Activated T-cell treated with anti-CD3 and anti-CD28 coated beads, Interleukin-2, amount 50 U/mL, for 24 hours (primary cell): ENCODE results near the gene CHST15.

Source experiments
- DNase-seq: peaks from one replicate; pipeline ENCODE4 v3.0.0-alpha.2; 2020
- H3K27ac Mint-ChIP-seq: 2 replicates; pipeline ENCODE4 v1.8.0; 2020; ENCODE audit warnings: mild to moderate bottlenecking, mixed read lengths
- H3K27me3 Mint-ChIP-seq: 2 replicates; pipeline ENCODE4 v1.8.0; 2020; ENCODE audit warnings: mixed read lengths
- H3K36me3 Mint-ChIP-seq: 2 replicates; pipeline ENCODE4 v1.8.0; 2020; ENCODE audit warnings: low read depth, mixed read lengths
- H3K4me1 Mint-ChIP-seq: 2 replicates; pipeline ENCODE4 v1.8.0; 2020; ENCODE audit warnings: low read depth, mixed read lengths
- H3K4me3 Mint-ChIP-seq: 2 replicates; pipeline ENCODE4 v1.8.0; 2020; ENCODE audit warnings: mild to moderate bottlenecking, moderate library complexity, mixed read lengths
- H3K9me3 Mint-ChIP-seq: 2 replicates; pipeline ENCODE4 v1.8.0; 2020; ENCODE audit warnings: mixed read lengths

CHST15 gene

GRCh38 chr10:124127965-124128810, 34.8 kb upstream of the CHST15 start:
- no peak overlapping the region for H3K4me3 Mint-ChIP-seq
- no peak overlapping the region for H3K27ac Mint-ChIP-seq

GRCh38 chr10:124127563-124127962, 34.2 kb upstream of the CHST15 start:
- Mint-ChIP-seq H3K4me3 (no peak overlapping the region), H3K4me1 (no peaks in the 10 kb centered on the region), H3K36me3 (no peaks in the 10 kb centered on the region), H3K27ac (no peak overlapping the region), H3K9me3 (no peaks in the 10 kb centered on the region), H3K27me3 (peaks cover under 1% of the 10 kb centered on the region)
- DNase-seq: no peak

More at GRCh38 chr10:124127965-124128810, 34.8 kb upstream of the CHST15 start:
- peaks cover 6% of the 10 kb centered on the region for H3K27me3 Mint-ChIP-seq
- no peaks in the 10 kb centered on the region for H3K9me3 Mint-ChIP-seq
- H3K36me3 Mint-ChIP-seq: no peaks in the 10 kb centered on the region
- no peaks in the 10 kb centered on the region for H3K4me1 Mint-ChIP-seq
- no peak for DNase-seq

- no peak for DNase-seq
- Mint-ChIP-seq H3K36me3 (no peaks in the 10 kb centered on the region), H3K4me1 (no peaks in the 10 kb centered on the region), H3K9me3 (no peaks in the 10 kb centered on the region), H3K27me3 (no peaks in the 10 kb centered on the region), H3K27ac (no peak overlapping the region), H3K4me3 (no peak overlapping the region)
These were observed 33.6 kb upstream of the CHST15 start for GRCh38 chr10:124126983-124127385.

DNA sequence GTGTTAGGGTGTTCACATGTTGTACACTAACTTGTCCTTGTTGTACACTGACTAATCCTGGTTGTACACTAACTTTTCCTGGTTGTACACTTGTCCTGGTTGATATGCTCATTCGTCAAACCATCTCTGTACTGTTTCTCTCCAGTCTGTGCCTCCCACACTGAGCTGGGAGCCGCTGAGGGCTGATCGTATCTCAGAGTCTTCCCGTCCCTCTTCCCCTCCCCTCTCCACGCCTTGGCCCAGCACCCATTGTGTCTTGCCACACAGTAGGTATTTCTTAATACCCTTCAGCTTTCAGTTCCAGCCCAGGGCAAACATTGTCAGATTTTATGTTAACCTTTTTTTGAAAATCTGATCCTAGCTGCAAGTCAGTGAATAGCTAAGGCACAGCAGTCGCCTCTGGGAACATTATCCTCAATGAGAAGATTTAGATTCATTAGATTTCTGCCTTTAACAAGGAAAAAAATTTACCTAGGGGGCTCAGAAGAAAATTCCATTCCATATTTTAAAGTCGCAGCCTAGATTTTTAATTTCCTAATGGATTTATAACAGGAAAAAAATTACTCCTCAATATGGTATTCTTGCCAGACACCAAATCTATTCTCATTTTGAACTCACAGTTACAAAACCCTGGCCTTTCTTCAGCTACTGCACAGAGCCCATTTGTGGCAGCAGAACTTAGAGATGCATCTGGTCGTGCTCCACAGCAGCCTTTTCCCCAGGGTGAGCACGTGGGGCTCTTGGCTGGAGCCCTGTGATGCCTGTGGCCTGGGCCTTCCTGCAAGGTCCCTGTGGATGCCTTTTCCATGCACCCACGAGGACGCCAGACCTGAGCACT, 33.0 kb upstream of the CHST15 start:
- Mint-ChIP-seq H3K4me3 (no peak overlapping the region), H3K4me1 (no peaks in the 10 kb centered on the region), H3K27ac (no peak overlapping the region), H3K9me3 (no peaks in the 10 kb centered on the region), H3K36me3 (no peaks in the 10 kb centered on the region), H3K27me3 (no peaks in the 10 kb centered on the region)
- no peak for DNase-seq

GRCh38 chr10:124125305-124126116, 32.1 kb upstream of the CHST15 start:
- Mint-ChIP-seq H3K27me3 (no peaks in the 10 kb centered on the region), H3K9me3 (no peaks in the 10 kb centered on the region), H3K4me3 (no peak overlapping the region), H3K36me3 (no peaks in the 10 kb centered on the region), H3K4me1 (no peaks in the 10 kb centered on the region), H3K27ac (no peak overlapping the region)
- no peak for DNase-seq

DNA sequence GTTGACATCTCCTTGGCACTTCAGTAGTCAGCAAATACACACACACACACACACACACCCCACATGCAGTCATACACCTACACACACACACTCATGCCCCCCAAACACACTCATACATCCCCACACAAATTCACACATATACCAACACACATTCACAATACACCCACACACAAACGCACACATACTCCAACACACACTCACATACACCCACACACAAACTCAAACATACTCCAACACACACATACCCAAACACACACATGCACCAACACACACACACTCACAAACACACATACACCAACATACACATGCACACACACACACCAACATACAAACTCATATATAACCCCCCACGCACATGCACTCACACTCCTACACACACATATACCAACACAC, 31.4 kb upstream of the CHST15 start:
- Mint-ChIP-seq H3K9me3 (no peaks in the 10 kb centered on the region), H3K27ac (no peak overlapping the region), H3K27me3 (no peaks in the 10 kb centered on the region), H3K4me1 (no peaks in the 10 kb centered on the region), H3K4me3 (no peak overlapping the region), H3K36me3 (no peaks in the 10 kb centered on the region)
- no peak for DNase-seq

DNA sequence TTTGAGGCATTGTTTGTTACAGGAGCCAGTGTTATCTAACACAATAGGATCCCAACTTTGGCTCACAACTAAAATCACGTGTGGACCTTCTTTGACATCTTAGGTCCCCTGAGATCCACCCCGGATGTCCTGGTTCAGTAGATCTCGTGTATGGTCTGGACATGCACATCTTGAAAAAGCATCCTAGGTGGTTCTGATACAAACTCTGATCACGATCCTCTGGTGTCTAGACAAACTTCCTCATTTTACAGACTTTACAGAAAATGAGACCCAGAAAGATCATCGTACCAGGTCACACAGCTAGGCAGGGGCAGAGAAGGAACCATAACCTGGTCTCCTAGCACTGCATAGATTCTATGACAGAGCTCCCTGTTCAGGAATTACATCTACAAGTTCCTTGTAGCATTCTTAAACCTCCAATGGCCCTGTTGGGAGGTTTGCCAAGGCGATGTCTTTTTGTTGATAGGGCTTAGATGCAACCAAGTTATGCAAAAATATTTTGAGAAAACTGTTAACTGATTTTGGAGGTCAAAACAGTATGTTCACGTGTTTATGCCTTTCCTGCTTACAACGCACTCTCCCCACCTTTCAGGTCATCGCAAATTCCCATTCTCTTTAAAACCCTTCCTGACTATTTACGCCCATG, 30.8 kb upstream of the CHST15 start:
- no peak overlapping the region for H3K27ac Mint-ChIP-seq
- no peak for DNase-seq
- H3K4me3 Mint-ChIP-seq: no peak overlapping the region
- no peaks in the 10 kb centered on the region for H3K27me3 Mint-ChIP-seq
- H3K4me1 Mint-ChIP-seq: no peaks in the 10 kb centered on the region
- H3K36me3 Mint-ChIP-seq: no peaks in the 10 kb centered on the region
- H3K9me3 Mint-ChIP-seq: no peaks in the 10 kb centered on the region

DNA sequence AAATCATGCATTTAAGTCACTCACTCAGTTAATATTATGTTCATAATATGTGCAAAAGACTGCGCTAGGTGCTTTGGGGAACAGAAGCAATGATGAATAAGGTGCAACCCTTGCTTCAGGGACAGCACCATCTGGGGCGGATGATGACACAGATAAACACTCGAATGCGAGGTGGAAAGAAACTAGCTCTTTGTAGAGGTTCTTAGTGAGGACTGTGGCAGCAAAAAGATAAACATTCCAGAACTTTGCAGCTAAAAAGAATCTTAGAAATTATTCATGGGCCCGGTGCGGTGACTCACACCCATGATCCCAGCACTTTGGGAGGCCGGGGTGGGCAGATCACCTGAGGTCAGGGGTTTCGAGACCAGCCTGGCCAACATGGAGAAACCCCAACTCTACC, 29.8 kb upstream of the CHST15 start:
- H3K4me1 Mint-ChIP-seq: no peaks in the 10 kb centered on the region
- H3K9me3 Mint-ChIP-seq: no peaks in the 10 kb centered on the region
- DNase-seq: no peak
- peaks cover 4% of the 10 kb centered on the region for H3K27me3 Mint-ChIP-seq
- H3K27ac Mint-ChIP-seq: no peak overlapping the region
- H3K36me3 Mint-ChIP-seq: no peaks in the 10 kb centered on the region
- H3K4me3 Mint-ChIP-seq: no peak overlapping the region

DNA sequence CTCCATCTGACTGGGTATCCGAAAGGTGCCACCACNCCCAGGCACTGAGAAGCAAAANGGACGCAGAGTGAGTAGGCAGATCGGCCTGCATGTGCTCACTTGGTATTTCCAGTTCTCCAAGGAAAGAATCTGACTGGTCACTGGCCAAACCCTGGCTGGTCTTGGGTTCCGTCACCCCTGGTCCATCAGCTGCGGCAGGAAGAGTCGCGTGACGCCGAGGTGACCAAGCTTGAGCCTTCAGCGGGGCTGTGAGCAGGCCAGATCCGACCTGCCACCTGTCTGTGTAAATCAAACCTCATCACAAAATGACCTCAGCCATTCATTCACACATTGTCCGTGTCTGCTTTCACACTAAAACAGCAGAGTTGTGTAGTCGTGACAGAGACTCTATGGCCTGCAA, 28.8 kb upstream of the CHST15 start:
- Mint-ChIP-seq H3K36me3 (no peaks in the 10 kb centered on the region), H3K4me1 (no peaks in the 10 kb centered on the region), H3K27ac (no peak overlapping the region), H3K4me3 (no peak overlapping the region), H3K9me3 (no peaks in the 10 kb centered on the region), H3K27me3 (peaks cover 4% of the 10 kb centered on the region)
- DNase-seq: no peak

- no peaks in the 10 kb centered on the region for H3K4me1 Mint-ChIP-seq
- H3K9me3 Mint-ChIP-seq: no peaks in the 10 kb centered on the region
- no peak for DNase-seq
- no peak overlapping the region for H3K27ac Mint-ChIP-seq
- H3K27me3 Mint-ChIP-seq: peaks cover 4% of the 10 kb centered on the region
- H3K4me3 Mint-ChIP-seq: no peak overlapping the region
- no peaks in the 10 kb centered on the region for H3K36me3 Mint-ChIP-seq
These were observed 27.1 kb upstream of the CHST15 start for GRCh38 chr10:124120410-124121061.

GRCh38 chr10:124119946-124120345, 26.5 kb upstream of the CHST15 start:
- Mint-ChIP-seq H3K36me3 (no peaks in the 10 kb centered on the region), H3K4me1 (no peaks in the 10 kb centered on the region), H3K27ac (no peak overlapping the region), H3K4me3 (no peak overlapping the region), H3K9me3 (no peaks in the 10 kb centered on the region), H3K27me3 (peaks cover 4% of the 10 kb centered on the region)
- DNase-seq: no peak

- Mint-ChIP-seq H3K27me3 (peaks cover 4% of the 10 kb centered on the region), H3K4me3 (no peak overlapping the region), H3K9me3 (no peaks in the 10 kb centered on the region), H3K36me3 (no peaks in the 10 kb centered on the region), H3K4me1 (no peaks in the 10 kb centered on the region), H3K27ac (no peak overlapping the region)
- no peak for DNase-seq
These were observed 25.8 kb upstream of the CHST15 start for GRCh38 chr10:124119216-124119615.

DNA sequence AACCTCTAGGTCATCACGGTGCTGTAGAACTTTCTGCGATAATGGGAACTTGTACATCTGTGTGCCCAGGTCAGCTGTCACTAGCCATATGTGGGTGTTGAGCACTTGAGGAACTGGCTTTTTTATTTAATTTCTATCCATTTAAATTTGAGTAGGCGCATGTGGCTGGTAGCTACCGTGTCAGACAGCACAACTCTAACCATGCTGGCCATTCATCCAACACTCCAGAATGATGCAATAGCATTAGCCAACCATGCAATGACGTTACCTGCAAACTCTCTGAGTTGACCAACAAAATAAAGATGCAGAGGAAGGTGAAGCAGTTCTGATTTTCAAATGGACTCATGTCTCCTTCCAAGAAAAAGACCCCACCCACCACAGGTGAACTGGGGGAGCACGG, 24.4 kb upstream of the CHST15 start:
- Mint-ChIP-seq H3K4me1 (no peaks in the 10 kb centered on the region), H3K36me3 (no peaks in the 10 kb centered on the region), H3K27me3 (peaks cover 4% of the 10 kb centered on the region), H3K27ac (no peak overlapping the region), H3K9me3 (no peaks in the 10 kb centered on the region), H3K4me3 (no peak overlapping the region)
- DNase-seq: no peak

DNA sequence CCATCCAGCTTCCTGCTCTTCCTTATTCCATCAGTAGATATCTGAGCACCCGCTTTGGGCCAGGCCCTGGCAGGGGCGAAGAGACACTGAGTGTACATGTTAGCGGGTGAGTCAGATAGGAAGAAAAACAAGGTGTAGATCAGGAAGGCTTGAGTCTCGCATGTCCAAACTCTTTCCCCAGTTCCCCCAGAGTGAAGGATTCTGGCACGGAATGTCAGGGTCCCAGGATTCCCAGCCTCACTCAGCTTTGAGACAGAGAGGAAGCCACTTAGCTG, 24.1 kb upstream of the CHST15 start:
- Mint-ChIP-seq H3K36me3 (no peaks in the 10 kb centered on the region), H3K27me3 (peaks cover 4% of the 10 kb centered on the region), H3K9me3 (no peaks in the 10 kb centered on the region), H3K4me3 (no peak overlapping the region), H3K27ac (no peak overlapping the region), H3K4me1 (no peaks in the 10 kb centered on the region)
- DNase-seq: no peak
